ENCODE results near the gene PHLPP2. TPM values are rescaled to one million over a fixed set of nuclear protein-coding genes. Genes with fewer than 3 reads are reported as not detected.
"Not testable (repeated sequence)": the region's sequence is repeated elsewhere in the genome, so short reads cannot be mapped to it uniquely, and the experiment has no call there.

The PHLPP2 gene
- polyA plus RNA-seq, 4 donors = 3.6 to 31.7 (median 16.1) TPM

DNA sequence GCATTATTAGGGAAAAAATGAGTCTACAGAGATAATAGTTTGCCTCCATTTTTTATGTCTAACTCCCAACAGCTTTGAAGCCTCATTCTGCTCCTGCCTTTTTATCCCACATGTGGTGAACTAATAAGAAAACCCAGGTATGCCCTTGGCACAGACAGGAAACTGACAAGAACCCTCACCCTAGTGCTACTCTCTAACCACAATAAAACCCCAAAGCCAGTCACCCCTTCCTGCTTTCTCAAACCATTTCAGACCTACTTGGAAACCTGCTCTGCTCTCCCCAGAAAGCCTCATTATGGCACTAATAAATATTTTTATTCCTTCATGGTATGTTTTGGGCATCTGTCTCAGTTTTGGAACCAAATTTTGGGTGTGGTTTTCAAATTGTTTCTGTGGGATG, 102.4 kb downstream of the PHLPP2 start:
- Histone ChIP-seq H3K4me1 (ENCODE audit: control insufficient read depth in 3 of 3, insufficient read depth in 2 of 3, low read depth in 1 of 3, low read length in 2 of 3) (peaks cover 0 to 5% (median 3%) of the 10 kb centered on the region in 3 donors), H3K4me3 (ENCODE audit: low read depth in 1 of 3, low read length in 3 of 3) (no peak overlapping the region), H3K27ac (ENCODE audit: low read depth in 1 of 3, low read length in 2 of 3) (no peak overlapping the region), H3K36me3 (ENCODE audit: control insufficient read depth in 3 of 3, insufficient read depth in 2 of 3, low read depth in 1 of 3, low read length in 3 of 3) (no peaks in the 10 kb centered on the region), H3K27me3 (ENCODE audit: control insufficient read depth in 3 of 3, insufficient read depth in 3 of 3, low read length in 3 of 3) (peaks cover 0 to 6% (median 5%) of the 10 kb centered on the region in 3 donors), H3K9me3 (ENCODE audit: control insufficient read depth in 2 of 2, insufficient read depth in 1 of 2, low read depth in 1 of 2, low read length in 1 of 2) (no peaks in the 10 kb centered on the region)
- no peak for DNase-seq
- no peak for FAIRE-seq

DNA sequence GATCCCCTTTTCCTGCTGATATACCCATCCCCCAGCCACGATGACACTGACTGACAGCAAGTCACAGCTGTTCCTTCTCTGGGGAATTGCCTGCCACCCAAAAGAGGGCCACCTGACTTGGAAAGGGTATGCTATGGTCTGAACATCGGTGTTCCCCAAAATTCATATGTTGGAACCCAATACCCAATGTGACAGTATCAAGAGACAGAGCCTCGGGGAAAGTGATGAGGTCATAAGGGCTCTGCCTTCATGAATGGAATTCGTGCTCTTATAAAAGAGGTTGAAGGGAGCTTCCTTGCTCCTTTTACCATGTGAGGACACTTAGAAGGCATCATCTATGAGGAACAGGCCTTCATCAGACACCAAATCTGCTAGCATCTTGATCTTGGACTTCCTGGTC, 106.1 kb downstream of the PHLPP2 start:
- DNase-seq = no peak
- Histone ChIP-seq H3K36me3 (ENCODE audit: control insufficient read depth in 3 of 3, insufficient read depth in 2 of 3, low read depth in 1 of 3, low read length in 3 of 3) (no peaks in the 10 kb centered on the region), H3K27ac (ENCODE audit: low read depth in 1 of 3, low read length in 2 of 3) (no peak overlapping the region), H3K9me3 (ENCODE audit: control insufficient read depth in 2 of 2, insufficient read depth in 1 of 2, low read depth in 1 of 2, low read length in 1 of 2) (no peaks in the 10 kb centered on the region), H3K4me3 (ENCODE audit: low read depth in 1 of 3, low read length in 3 of 3) (no peak overlapping the region), H3K4me1 (ENCODE audit: control insufficient read depth in 3 of 3, insufficient read depth in 2 of 3, low read depth in 1 of 3, low read length in 2 of 3) (no peaks in the 10 kb centered on the region), H3K27me3 (ENCODE audit: control insufficient read depth in 3 of 3, insufficient read depth in 3 of 3, low read length in 3 of 3) (peaks cover 0 to 5% (median 0%) of the 10 kb centered on the region in 3 donors)
- WGBS, 3 donors = 74 to 88% (median 82%) methylated on average over 4 of the region's 4 CpGs
- no peak for FAIRE-seq

DNA sequence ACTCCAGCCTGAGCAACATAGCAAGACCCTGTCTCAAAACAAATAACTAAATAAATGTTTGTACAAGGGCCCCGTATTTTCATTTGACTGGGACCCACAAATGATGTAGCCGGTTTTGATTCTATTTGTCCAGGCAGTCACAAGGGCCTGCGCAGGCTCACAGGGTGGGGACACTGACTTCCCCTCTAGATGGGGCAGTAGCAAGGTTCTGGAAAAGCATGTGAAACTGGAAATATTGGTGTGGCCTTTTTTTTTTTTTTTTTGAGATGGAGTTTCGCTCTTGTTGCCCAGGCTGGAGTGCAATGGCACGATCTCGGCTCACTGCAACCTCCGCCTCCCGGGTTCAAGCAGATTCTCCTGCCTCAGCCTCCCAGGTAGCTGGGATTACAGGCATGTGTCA, 109.5 kb downstream of the PHLPP2 start:
- not testable (repeated sequence) for H3K27ac ChIP-seq (ENCODE audit: low read depth in 1 of 3, low read length in 2 of 3); H3K27me3 ChIP-seq (ENCODE audit: control insufficient read depth in 3 of 3, insufficient read depth in 3 of 3, low read length in 3 of 3); H3K4me1 ChIP-seq (ENCODE audit: control insufficient read depth in 3 of 3, insufficient read depth in 2 of 3, low read depth in 1 of 3, low read length in 2 of 3); FAIRE-seq; H3K9me3 ChIP-seq (ENCODE audit: control insufficient read depth in 2 of 2, insufficient read depth in 1 of 2, low read depth in 1 of 2, low read length in 1 of 2); H3K4me3 ChIP-seq (ENCODE audit: low read depth in 1 of 3, low read length in 3 of 3); DNase-seq; H3K36me3 ChIP-seq (ENCODE audit: control insufficient read depth in 3 of 3, insufficient read depth in 2 of 3, low read depth in 1 of 3, low read length in 3 of 3)
- 89 to 93% (median 89%) methylated on average over 6 to 8 of the region's 8 CpGs for WGBS, 3 donors

DNA sequence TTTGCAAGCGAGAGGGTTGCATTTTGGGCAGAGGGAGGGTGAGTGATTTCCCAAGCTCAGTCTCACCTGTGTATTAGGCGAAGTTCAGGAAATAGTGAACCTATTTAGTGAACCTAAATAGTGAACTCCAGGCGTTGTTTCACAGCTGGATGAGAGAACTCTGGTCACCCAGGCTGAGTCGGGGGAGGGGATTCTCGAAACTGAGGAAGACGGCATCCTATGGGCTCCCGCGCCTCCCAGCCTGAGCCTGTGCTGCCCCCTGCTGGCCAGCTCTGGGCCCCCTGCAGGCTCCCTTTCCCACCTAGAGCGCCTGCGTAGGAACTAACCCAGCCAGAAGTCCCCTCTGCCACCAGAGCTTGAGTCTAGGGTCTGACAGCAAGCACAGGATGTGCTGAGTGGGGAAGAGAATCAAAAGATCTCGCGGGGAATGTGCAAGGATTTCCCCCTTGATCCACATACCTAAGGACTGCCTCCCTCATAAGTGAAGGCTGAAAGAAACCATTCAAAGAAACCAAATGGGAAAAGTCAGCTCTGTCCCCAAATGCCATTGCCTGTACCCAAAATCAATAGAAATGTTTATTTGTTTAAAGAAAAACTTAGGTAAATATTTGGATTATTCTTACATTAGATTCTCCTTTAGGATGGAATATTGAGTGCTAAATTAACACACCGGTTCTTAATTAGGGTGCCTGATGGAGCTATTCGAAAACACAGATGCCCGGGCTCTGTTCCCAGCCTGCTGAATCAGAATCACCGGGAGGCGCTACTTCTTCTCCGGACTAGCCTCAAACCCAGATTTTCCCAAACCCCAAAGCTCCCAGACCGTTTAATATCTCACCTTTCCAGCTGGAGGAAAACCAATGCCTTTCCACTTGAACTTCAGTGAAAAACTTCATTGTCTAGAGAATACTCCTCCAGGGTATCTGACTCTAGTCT, 113.3 kb downstream of the PHLPP2 start:
- FAIRE-seq = no peak
- H3K27ac ChIP-seq (ENCODE audit: low read depth in 1 of 3, low read length in 2 of 3) = no peak overlapping the region

DNA sequence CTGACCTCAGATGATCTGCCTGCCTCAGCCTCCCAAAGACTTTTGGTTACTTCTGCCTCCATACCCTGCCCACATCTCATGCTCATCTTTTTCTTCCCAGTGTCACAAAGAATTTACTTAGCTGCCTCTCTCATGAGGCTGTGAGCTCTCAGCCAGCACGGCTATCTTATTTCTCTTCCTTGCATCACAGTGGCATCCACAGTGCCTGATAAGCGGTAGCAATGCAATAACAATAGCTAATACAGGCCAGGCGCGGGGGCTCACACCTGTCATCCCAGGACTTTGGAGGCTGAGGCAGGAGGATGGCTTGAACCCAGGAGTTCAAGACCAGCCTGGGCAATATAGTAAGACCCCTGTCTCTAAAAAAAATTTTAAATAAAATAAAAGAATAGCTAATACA, 114.1 kb downstream of the PHLPP2 start:
- Histone ChIP-seq H3K4me3 (ENCODE audit: low read depth in 1 of 3, low read length in 3 of 3) (no peak overlapping the region), H3K4me1 (ENCODE audit: control insufficient read depth in 3 of 3, insufficient read depth in 2 of 3, low read depth in 1 of 3, low read length in 2 of 3) (no peaks in the 10 kb centered on the region), H3K27ac (ENCODE audit: low read depth in 1 of 3, low read length in 2 of 3) (no peak overlapping the region), H3K27me3 (ENCODE audit: control insufficient read depth in 3 of 3, insufficient read depth in 3 of 3, low read length in 3 of 3) (peaks cover 0 to 7% (median 0%) of the 10 kb centered on the region in 3 donors), H3K9me3 (ENCODE audit: control insufficient read depth in 2 of 2, insufficient read depth in 1 of 2, low read depth in 1 of 2, low read length in 1 of 2) (no peaks in the 10 kb centered on the region), H3K36me3 (ENCODE audit: control insufficient read depth in 3 of 3, insufficient read depth in 2 of 3, low read depth in 1 of 3, low read length in 3 of 3) (no peaks in the 10 kb centered on the region)
- no peak for DNase-seq
- no peak for FAIRE-seq
- 64 to 84% (median 78%) methylated on average over 4 of the region's 4 CpGs for WGBS, 3 donors

More for the DNA sequence above, 113.3 kb downstream of the PHLPP2 start:
- no peak overlapping the region for H3K4me3 ChIP-seq (ENCODE audit: low read depth in 1 of 3, low read length in 3 of 3)
- H3K9me3 ChIP-seq (ENCODE audit: control insufficient read depth in 2 of 2, insufficient read depth in 1 of 2, low read depth in 1 of 2, low read length in 1 of 2) = no peaks in the 10 kb centered on the region
- 11 to 15% (median 13%) methylated on average over 19 of the region's 19 CpGs for WGBS, 3 donors
- H3K4me1 ChIP-seq (ENCODE audit: control insufficient read depth in 3 of 3, insufficient read depth in 2 of 3, low read depth in 1 of 3, low read length in 2 of 3) = no peaks in the 10 kb centered on the region
- H3K27me3 ChIP-seq (ENCODE audit: control insufficient read depth in 3 of 3, insufficient read depth in 3 of 3, low read length in 3 of 3) = peaks cover 0 to 7% (median 0%) of the 10 kb centered on the region in 3 donors
- peak; percentile 60 to 85 for DNase-seq
- no peaks in the 10 kb centered on the region for H3K36me3 ChIP-seq (ENCODE audit: control insufficient read depth in 3 of 3, insufficient read depth in 2 of 3, low read depth in 1 of 3, low read length in 3 of 3)

DNA sequence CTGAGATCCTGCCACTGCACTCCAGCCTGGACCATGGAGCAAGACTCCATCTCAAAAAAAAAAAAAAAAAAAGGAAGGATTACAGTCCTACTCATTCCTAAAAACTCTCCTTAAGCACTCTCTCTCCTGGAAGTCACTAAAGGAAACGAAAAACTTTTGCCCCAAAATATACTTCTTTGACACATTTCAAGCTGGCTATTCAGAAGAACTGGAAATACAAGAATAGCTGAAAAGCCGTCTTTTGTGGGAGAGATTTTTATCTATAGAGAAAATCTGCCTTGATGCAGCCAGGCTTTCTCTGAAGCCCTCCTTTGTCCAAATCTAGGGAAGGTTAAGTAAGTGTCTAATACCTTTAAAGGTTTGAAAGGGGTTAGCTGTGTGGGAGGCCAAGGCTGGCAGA, 115.4 kb downstream of the PHLPP2 start:
- Histone ChIP-seq H3K36me3 (ENCODE audit: control insufficient read depth in 3 of 3, insufficient read depth in 2 of 3, low read depth in 1 of 3, low read length in 3 of 3) (no peaks in the 10 kb centered on the region), H3K27me3 (ENCODE audit: control insufficient read depth in 3 of 3, insufficient read depth in 3 of 3, low read length in 3 of 3) (peaks cover 0 to 6% (median 0%) of the 10 kb centered on the region in 3 donors), H3K4me1 (ENCODE audit: control insufficient read depth in 3 of 3, insufficient read depth in 2 of 3, low read depth in 1 of 3, low read length in 2 of 3) (no peaks in the 10 kb centered on the region), H3K9me3 (ENCODE audit: control insufficient read depth in 2 of 2, insufficient read depth in 1 of 2, low read depth in 1 of 2, low read length in 1 of 2) (no peaks in the 10 kb centered on the region), H3K27ac (ENCODE audit: low read depth in 1 of 3, low read length in 2 of 3) (no peak overlapping the region), H3K4me3 (ENCODE audit: low read depth in 1 of 3, low read length in 3 of 3) (no peak overlapping the region)
- FAIRE-seq (no peak), DNase-seq (no peak)
- 49 to 51% (median 49%) methylated on average over 2 of the region's 2 CpGs for WGBS, 3 donors

DNA sequence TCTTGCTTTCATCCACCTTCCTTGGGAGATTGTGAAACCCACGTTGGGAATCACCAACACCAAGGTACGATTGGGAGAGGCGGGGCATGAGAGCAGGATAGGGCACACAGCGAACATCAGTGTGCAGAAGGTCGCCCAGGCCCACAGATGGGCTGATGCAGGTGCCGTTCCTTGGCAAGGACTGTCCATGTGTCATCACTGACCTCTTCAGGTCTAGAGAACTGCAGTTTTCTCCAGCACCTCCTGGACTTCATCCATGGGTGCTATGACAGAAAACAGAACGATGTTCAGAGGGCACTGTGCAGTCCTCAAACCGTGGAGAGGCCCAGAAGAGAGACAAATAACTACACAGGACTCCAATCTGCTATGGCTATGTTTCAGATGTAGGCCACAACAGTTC, 123.7 kb downstream of the PHLPP2 start:
- DNase-seq = no peak
- FAIRE-seq = no peak
- Histone ChIP-seq H3K4me3 (ENCODE audit: low read depth in 1 of 3, low read length in 3 of 3) (no peak overlapping the region), H3K9me3 (ENCODE audit: control insufficient read depth in 2 of 2, insufficient read depth in 1 of 2, low read depth in 1 of 2, low read length in 1 of 2) (no peaks in the 10 kb centered on the region), H3K36me3 (ENCODE audit: control insufficient read depth in 3 of 3, insufficient read depth in 2 of 3, low read depth in 1 of 3, low read length in 3 of 3) (no peaks in the 10 kb centered on the region), H3K27ac (ENCODE audit: low read depth in 1 of 3, low read length in 2 of 3) (no peak overlapping the region), H3K4me1 (ENCODE audit: control insufficient read depth in 3 of 3, insufficient read depth in 2 of 3, low read depth in 1 of 3, low read length in 2 of 3) (no peaks in the 10 kb centered on the region), H3K27me3 (ENCODE audit: control insufficient read depth in 3 of 3, insufficient read depth in 3 of 3, low read length in 3 of 3) (no peaks in the 10 kb centered on the region)
- WGBS, 3 donors = 54 to 76% (median 61%) methylated on average over 8 of the region's 8 CpGs

DNA sequence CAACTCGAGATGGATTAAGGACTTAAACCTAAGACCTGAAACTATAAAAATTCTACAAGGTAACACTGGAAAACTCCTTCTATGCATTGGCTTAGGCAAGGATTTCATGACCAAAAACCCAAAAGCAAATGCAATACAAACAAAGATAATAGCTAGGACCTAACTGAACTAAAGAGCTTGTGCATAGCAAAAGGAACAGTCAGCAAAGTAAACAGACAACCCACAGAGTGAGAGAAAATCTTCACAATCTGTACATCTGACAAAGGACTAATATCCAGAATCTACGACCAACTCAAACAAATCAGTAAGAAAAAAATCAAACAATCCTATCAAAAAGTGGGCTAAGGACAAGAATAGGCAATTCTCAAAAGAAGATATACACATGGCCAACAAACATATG, 126.1 kb downstream of the PHLPP2 start:
- not testable (repeated sequence) for H3K36me3 ChIP-seq (ENCODE audit: control insufficient read depth in 3 of 3, insufficient read depth in 2 of 3, low read depth in 1 of 3, low read length in 3 of 3); H3K9me3 ChIP-seq (ENCODE audit: control insufficient read depth in 2 of 2, insufficient read depth in 1 of 2, low read depth in 1 of 2, low read length in 1 of 2); H3K4me3 ChIP-seq (ENCODE audit: low read depth in 1 of 3, low read length in 3 of 3); FAIRE-seq; H3K27ac ChIP-seq (ENCODE audit: low read depth in 1 of 3, low read length in 2 of 3); H3K27me3 ChIP-seq (ENCODE audit: control insufficient read depth in 3 of 3, insufficient read depth in 3 of 3, low read length in 3 of 3); H3K4me1 ChIP-seq (ENCODE audit: control insufficient read depth in 3 of 3, insufficient read depth in 2 of 3, low read depth in 1 of 3, low read length in 2 of 3); DNase-seq
- 40 to 52% (median 42%) methylated on average over 2 of the region's 2 CpGs for WGBS, 3 donors

Measured in small intestine (tissue), 7 donors.